ENCODE data around the gene TRIM56. TPM values are rescaled to one million over a fixed set of nuclear protein-coding genes. Genes with fewer than 3 reads are reported as not detected.
"Not testable (repeated sequence)": the region's sequence is repeated elsewhere in the genome, so short reads cannot be mapped to it uniquely, and the experiment has no call there.

The TRIM56 gene
- total RNA-seq, 2 donors from 2014 or later, result 16.5 to 23.0 TPM

- 24 to 60% methylated on average over 5 to 26 of the region's 26 CpGs for WGBS, 2 experiments (ENCODE audit: insufficient coverage in 1 of 2, insufficient read length in 1 of 2)
- H3K9ac ChIP-seq (ENCODE audit: extremely low read depth, low read length, poor library complexity, severe bottlenecking), result no peak overlapping the region
- peak overlapping the region; percentile 66 for H3K27ac ChIP-seq (ENCODE audit: low read depth, low read length)
Observed at GRCh38 chr7:101099969-101100781, 14.9 kb downstream of the TRIM56 start.

DNA sequence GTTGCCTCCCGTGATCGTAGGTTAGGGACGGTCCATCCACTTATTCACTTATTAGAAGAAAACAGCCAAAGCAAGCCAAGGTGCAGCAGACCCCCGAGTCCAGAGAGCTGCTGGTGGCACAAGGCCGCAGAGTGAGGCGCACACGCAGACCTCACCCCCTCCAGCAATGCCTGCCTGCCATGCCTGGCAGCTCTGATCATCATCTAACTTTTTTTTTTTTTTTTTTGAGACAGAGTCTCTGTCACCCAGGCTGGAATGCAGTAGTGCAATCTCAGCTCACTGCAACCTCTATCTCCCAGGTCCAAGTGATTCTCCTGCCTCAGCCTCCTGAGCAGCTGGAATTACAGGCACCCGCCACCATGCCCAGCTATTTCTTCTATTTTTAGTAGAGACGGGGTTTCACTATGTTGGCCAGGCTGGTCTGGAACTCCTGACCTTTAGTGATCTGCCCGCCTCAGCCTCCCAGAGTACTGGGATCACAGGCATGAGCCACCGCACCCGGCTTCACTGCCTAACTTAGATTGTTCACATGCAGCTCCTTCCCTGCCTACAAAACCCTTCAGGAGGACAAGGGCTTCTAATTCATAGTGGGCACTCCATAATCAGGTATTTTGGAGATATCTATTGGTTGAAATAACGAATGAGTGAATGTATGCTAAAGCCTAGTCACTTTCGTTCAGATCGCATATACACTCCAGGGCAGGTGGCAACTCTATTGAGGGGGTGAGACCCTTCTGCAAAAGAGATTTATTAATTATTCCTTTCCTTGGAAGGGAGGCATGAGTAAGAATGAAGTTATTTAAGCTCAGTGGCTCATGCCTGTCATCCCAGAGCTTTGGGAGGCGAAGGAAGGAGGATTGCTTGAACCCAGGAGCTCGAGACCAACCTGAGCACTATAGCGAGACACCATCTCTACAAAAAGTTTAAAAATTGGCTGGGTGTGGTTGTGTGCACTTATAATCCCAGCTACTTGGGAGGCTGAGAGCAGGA is 15.9 kb downstream of the TRIM56 start:
- no peaks in the 10 kb centered on the region for H3K4me1 ChIP-seq (ENCODE audit: control insufficient read depth, insufficient read depth, low read length)
- Mint-ChIP-seq H3K9me3 (no peaks in the 10 kb centered on the region), H3K36me3 (ENCODE audit: low read depth) (no peaks in the 10 kb centered on the region), H3K27ac (no peak overlapping the region), H3K4me1 (peaks cover 13% of the 10 kb centered on the region), H3K27me3 (ENCODE audit: insufficient read depth) (peaks cover 4% of the 10 kb centered on the region), H3K4me3 (no peak overlapping the region)
- H3K27ac ChIP-seq (ENCODE audit: low read depth, low read length), result no peak overlapping the region
- DNase-seq, result no peak
- no peaks in the 10 kb centered on the region for H3K27me3 ChIP-seq (ENCODE audit: control insufficient read depth, insufficient read depth, low read length, poor library complexity, severe bottlenecking)
- no peaks in the 10 kb centered on the region for H3K9me3 ChIP-seq (ENCODE audit: control insufficient read depth, low read length)
- H3K9ac ChIP-seq (ENCODE audit: extremely low read depth, low read length, poor library complexity, severe bottlenecking), result no peak overlapping the region
- H3K4me3 ChIP-seq (ENCODE audit: low read length), result no peak overlapping the region
- H3K36me3 ChIP-seq (ENCODE audit: control insufficient read depth, insufficient read depth, low read length), result no peaks in the 10 kb centered on the region
- 89 to 91% methylated on average over 9 to 18 of the region's 18 CpGs for WGBS, 2 experiments (ENCODE audit: insufficient coverage in 1 of 2, insufficient read length in 1 of 2)
- TF ChIP-seq, protein P1, sequence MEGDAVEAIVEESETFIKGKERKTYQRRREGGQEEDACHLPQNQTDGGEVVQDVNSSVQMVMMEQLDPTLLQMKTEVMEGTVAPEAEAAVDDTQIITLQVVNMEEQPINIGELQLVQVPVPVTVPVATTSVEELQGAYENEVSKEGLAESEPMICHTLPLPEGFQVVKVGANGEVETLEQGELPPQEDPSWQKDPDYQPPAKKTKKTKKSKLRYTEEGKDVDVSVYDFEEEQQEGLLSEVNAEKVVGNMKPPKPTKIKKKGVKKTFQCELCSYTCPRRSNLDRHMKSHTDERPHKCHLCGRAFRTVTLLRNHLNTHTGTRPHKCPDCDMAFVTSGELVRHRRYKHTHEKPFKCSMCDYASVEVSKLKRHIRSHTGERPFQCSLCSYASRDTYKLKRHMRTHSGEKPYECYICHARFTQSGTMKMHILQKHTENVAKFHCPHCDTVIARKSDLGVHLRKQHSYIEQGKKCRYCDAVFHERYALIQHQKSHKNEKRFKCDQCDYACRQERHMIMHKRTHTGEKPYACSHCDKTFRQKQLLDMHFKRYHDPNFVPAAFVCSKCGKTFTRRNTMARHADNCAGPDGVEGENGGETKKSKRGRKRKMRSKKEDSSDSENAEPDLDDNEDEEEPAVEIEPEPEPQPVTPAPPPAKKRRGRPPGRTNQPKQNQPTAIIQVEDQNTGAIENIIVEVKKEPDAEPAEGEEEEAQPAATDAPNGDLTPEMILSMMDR (conservative IDR thresholded peaks at IDR 0.05), result no peak

More at GRCh38 chr7:101099969-101100781, 14.9 kb downstream of the TRIM56 start:
- Mint-ChIP-seq H3K4me1 (peaks cover 13% of the 10 kb centered on the region), H3K9me3 (no peaks in the 10 kb centered on the region), H3K4me3 (no peak overlapping the region), H3K36me3 (ENCODE audit: low read depth) (no peaks in the 10 kb centered on the region), H3K27ac (peak overlapping the region; percentile 31), H3K27me3 (ENCODE audit: insufficient read depth) (peaks cover 4% of the 10 kb centered on the region)
- Histone ChIP-seq H3K4me1 (ENCODE audit: control insufficient read depth, insufficient read depth, low read length) (no peaks in the 10 kb centered on the region), H3K4me3 (ENCODE audit: low read length) (no peak overlapping the region), H3K36me3 (ENCODE audit: control insufficient read depth, insufficient read depth, low read length) (no peaks in the 10 kb centered on the region), H3K9me3 (ENCODE audit: control insufficient read depth, low read length) (no peaks in the 10 kb centered on the region), H3K27me3 (ENCODE audit: control insufficient read depth, insufficient read depth, low read length, poor library complexity, severe bottlenecking) (no peaks in the 10 kb centered on the region)
- TF ChIP-seq, protein P1 (conservative IDR thresholded peaks at IDR 0.05), result no peak
- DNase-seq, result peak; percentile 95

- 90 to 100% methylated on average over 3 to 6 of the region's 6 CpGs for WGBS, 2 experiments (ENCODE audit: insufficient coverage in 1 of 2, insufficient read length in 1 of 2)
- Histone ChIP-seq H3K9me3 (ENCODE audit: control insufficient read depth, low read length) (no peaks in the 10 kb centered on the region), H3K27ac (ENCODE audit: low read depth, low read length) (no peak overlapping the region), H3K9ac (ENCODE audit: extremely low read depth, low read length, poor library complexity, severe bottlenecking) (no peak overlapping the region), H3K4me3 (ENCODE audit: low read length) (no peak overlapping the region), H3K4me1 (ENCODE audit: control insufficient read depth, insufficient read depth, low read length) (no peaks in the 10 kb centered on the region), H3K27me3 (ENCODE audit: control insufficient read depth, insufficient read depth, low read length, poor library complexity, severe bottlenecking) (no peaks in the 10 kb centered on the region), H3K36me3 (ENCODE audit: control insufficient read depth, insufficient read depth, low read length) (no peaks in the 10 kb centered on the region)
- no peak for DNase-seq
- Mint-ChIP-seq H3K9me3 (no peaks in the 10 kb centered on the region), H3K27me3 (ENCODE audit: insufficient read depth) (peaks cover 3% of the 10 kb centered on the region), H3K4me1 (peaks cover 13% of the 10 kb centered on the region), H3K27ac (no peak overlapping the region), H3K36me3 (ENCODE audit: low read depth) (no peaks in the 10 kb centered on the region), H3K4me3 (no peak overlapping the region)
- TF ChIP-seq, protein P1 (conservative IDR thresholded peaks at IDR 0.05), result no peak
Observed at GRCh38 chr7:101102026-101102425, 16.7 kb downstream of the TRIM56 start.

DNA sequence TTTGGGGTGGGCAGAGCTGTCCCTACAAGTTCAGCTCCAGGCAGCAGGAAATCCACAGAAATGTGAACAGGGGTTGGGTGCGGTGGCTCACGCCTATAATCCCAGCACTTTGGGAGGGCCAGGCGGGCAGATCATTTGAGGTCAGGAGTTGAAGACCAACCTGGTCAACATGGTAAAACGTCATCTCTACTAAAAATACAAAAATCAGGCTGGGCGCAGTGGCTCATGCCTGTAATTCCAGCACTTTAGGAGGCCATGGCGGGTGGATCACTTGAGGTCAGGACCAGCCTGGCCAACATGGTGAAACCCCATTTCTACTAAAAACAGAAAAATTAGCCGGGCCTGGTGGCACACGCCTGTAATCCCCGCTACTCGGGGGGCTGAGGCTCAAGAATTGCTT is 18.4 kb downstream of the TRIM56 start:
- not testable (repeated sequence) for H3K36me3 ChIP-seq (ENCODE audit: control insufficient read depth, insufficient read depth, low read length); H3K27me3 ChIP-seq (ENCODE audit: control insufficient read depth, insufficient read depth, low read length, poor library complexity, severe bottlenecking); H3K9me3 ChIP-seq (ENCODE audit: control insufficient read depth, low read length); H3K4me3 ChIP-seq (ENCODE audit: low read length); H3K36me3 Mint-ChIP-seq (ENCODE audit: low read depth); H3K27ac Mint-ChIP-seq; H3K9ac ChIP-seq (ENCODE audit: extremely low read depth, low read length, poor library complexity, severe bottlenecking); H3K27ac ChIP-seq (ENCODE audit: low read depth, low read length); H3K9me3 Mint-ChIP-seq; H3K27me3 Mint-ChIP-seq (ENCODE audit: insufficient read depth); H3K4me1 ChIP-seq (ENCODE audit: control insufficient read depth, insufficient read depth, low read length); H3K4me3 Mint-ChIP-seq; DNase-seq
- H3K4me1 Mint-ChIP-seq, result peaks cover 13% of the 10 kb centered on the region
- 80 to 93% methylated on average over 7 to 10 of the region's 10 CpGs for WGBS, 2 experiments (ENCODE audit: insufficient coverage in 1 of 2, insufficient read length in 1 of 2)
